Subcutaneous preadipocyte (primary cell): Measurements from ENCODE around the gene NEU4. TPM values are rescaled to one million over a fixed set of nuclear protein-coding genes. Genes with fewer than 3 reads are reported as not detected.

ENCODE experiments used
- total RNA-seq: library from RNA; depleted of rRNA; stranded (reverse); fragments of >200 nt; gene quantifications from 2 replicates; pipeline ENCODE4 v1.2.3, GENCODE V29; 2012

The NEU4 gene
- total RNA-seq, result not detected in 2 replicates

GRCh38 chr2:241808721-241809382 is at the start of gene NEU4:
Gene NEU4, plus strand, starts transcription at chr2:241809193. Its CDS starts 5,292 bp downstream, at chr2:241814485.

GRCh38 chr2:241776336-241777169 is 32.4 kb upstream of the NEU4 start, which contains the start of gene GAL3ST2:
Gene GAL3ST2, plus strand, starts transcription at chr2:241776822. Its CDS starts 134 bp downstream, at chr2:241776956.

GRCh38 chr2:241858206-241859016 is 49.4 kb downstream of the NEU4 start, which contains the start of gene PDCD1:
Gene PDCD1, minus strand, starts transcription at chr2:241858894. Its CDS starts 56 bp downstream, at chr2:241858838.

Other genes starting within 250 kb of the NEU4 start
- 54.7 and 60.8 TPM in 2 replicates for gene THAP4, start 172.0 kb upstream of the NEU4 start, total RNA-seq
- 39.5 and 47.0 TPM in 2 replicates for gene ATG4B, start 171.5 kb upstream of the NEU4 start, total RNA-seq
- 45.2 and 46.3 TPM in 2 replicates for gene DTYMK, start 122.4 kb upstream of the NEU4 start, total RNA-seq
- 18.0 and 25.4 TPM in 2 replicates for gene ING5, start 107.2 kb upstream of the NEU4 start, total RNA-seq
- gene D2HGDH, start 74.6 kb upstream of the NEU4 start, total RNA-seq, result 10.9 and 13.6 TPM in 2 replicates
- gene GAL3ST2, start 32.4 kb upstream of the NEU4 start, total RNA-seq, result not detected in 2 replicates
- not detected in 2 replicates for gene PDCD1, start 49.7 kb downstream of the NEU4 start, total RNA-seq
- gene RTP5, start 60.5 kb downstream of the NEU4 start, total RNA-seq, result not detected in 2 replicates